ENCODE results near the gene NR2F2. TPM values are rescaled to one million over a fixed set of nuclear protein-coding genes. Genes with fewer than 3 reads are reported as not detected.

NR2F2 gene
- total RNA-seq, 1 donor from 2014 or later: 12.8 TPM

DNA sequence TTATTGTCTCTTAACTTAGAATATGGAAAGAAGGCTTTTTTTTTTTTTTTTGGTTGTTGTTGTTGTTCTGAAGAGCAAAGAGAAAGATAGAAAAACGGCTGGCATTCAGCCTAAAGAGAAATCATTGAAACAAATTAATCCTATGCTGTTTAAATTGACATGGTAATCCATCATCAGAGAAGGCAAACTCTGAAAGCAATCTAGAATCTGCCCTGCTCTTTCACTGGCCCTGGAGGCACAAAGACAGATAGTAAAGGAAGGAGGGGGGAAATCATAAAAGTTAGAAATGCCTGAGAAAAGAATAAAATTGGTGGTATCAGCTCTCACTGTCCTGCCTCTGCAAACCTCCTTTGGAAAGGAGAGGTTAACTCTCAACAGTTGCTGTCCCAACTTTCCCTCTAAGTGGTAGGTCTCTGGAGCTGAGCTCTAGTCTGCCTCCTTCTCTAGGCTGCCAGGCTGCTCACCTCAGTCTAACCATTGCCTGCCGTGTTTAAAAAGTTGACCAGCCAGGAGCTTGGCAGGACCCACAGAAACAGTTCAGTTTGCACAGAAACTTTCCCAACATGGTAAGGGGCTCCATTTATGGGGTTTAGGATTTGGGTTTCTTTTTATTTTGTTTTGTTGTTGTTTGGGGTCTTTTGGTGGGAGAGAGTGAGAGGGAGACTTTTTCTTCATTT, 13.4 kb upstream of the NR2F2 start:
- H3K4me1 ChIP-seq: peaks cover 20% of the 10 kb centered on the region
- H3K27me3 ChIP-seq (ENCODE audit: low read depth): peaks cover 74% of the 10 kb centered on the region
- TF ChIP-seq CTCF (IDR thresholded peaks at IDR 0.05; ENCODE audit: borderline replicate concordance): no peak
- H3K27ac ChIP-seq (replicated peaks): peak overlapping the region; percentile 49
- H3K36me3 ChIP-seq: no peaks in the 10 kb centered on the region
- DNase-seq: no peak
- H3K4me3 ChIP-seq: peak overlapping the region; percentile 22
- H3K9me3 ChIP-seq (replicated peaks): no peaks in the 10 kb centered on the region
- intact Hi-C loops (cut with micrococcal nuclease): no loop called here

DNA sequence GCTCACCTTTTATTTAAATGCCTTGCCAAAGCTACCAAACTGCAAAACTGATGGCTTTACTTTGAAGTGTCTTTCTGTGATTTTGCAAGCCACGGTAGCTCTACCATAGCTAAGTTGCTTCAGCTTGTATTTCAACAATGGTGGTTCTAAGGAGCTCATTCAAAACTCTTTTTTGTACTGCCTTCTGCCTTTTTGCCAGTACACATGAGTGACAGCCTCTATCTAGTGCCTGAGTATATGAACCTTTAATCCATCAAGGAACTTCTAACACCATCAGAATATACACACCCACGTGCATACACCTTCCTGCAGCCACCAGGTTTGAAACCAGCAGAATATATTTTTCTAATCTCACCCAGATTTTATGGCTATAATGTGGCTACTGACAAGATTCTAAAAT, 10.4 kb upstream of the NR2F2 start:
- Histone ChIP-seq H3K4me1 (peaks cover 33% of the 10 kb centered on the region), H3K27ac (replicated peaks) (peak overlapping the region; percentile 96), H3K9me3 (replicated peaks) (no peaks in the 10 kb centered on the region), H3K4me3 (peak overlapping the region; percentile 88), H3K36me3 (no peaks in the 10 kb centered on the region), H3K27me3 (ENCODE audit: low read depth) (peaks cover 98% of the 10 kb centered on the region)
- DNase-seq: no peak
- intact Hi-C loops (cut with micrococcal nuclease): loop anchor here (10.0 kb wide), 1 partner anchor 1065 kb away; no protein-coding TSS in a partner anchor
- TF ChIP-seq CTCF (IDR thresholded peaks at IDR 0.05; ENCODE audit: borderline replicate concordance): no peak

DNA sequence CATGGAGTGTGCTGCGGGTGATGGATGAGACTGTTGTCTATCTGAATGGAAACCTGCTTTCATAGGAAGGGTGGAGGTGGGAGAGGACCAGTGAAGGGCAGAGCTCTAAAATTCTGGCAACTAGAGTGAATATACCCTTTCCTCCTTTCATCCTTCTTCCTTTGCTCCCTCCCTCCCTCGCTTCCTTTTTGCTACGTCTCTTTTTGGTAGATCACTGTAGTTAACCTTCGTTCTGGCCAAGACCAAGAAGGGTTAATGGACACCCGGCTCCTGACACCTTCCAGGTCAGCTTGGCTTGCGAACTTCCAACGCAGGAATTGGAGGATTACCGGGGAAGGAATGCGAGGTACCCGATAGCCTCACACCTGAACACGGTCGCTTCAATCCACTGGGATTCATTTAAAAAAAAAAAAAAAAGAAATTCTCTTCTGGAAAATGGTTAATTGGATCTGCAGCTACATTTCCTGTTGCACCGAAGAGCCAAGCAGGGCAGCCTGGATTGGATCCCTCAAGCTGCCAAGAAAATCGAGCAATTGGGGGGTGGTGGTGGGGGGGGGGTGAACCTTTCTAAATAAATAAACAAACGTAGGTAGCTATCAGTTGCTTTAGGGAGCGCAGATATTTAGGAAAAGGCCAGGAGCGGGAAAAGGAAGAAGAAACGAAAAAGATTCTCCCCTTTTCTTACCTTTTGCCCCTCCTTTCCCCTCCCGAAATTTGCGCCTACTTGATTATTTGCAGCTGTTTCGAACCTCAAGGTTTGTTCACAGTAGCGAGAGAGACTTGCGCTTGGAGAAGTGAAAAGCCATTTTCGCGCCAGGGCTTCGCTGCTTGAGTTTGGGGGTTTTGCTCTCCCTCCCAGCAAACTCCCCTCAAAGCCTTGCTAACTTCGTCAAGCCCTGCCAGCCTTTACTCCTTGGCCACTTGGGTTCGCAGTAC, 9.5 kb upstream of the NR2F2 start:
- no peak for DNase-seq

DNA sequence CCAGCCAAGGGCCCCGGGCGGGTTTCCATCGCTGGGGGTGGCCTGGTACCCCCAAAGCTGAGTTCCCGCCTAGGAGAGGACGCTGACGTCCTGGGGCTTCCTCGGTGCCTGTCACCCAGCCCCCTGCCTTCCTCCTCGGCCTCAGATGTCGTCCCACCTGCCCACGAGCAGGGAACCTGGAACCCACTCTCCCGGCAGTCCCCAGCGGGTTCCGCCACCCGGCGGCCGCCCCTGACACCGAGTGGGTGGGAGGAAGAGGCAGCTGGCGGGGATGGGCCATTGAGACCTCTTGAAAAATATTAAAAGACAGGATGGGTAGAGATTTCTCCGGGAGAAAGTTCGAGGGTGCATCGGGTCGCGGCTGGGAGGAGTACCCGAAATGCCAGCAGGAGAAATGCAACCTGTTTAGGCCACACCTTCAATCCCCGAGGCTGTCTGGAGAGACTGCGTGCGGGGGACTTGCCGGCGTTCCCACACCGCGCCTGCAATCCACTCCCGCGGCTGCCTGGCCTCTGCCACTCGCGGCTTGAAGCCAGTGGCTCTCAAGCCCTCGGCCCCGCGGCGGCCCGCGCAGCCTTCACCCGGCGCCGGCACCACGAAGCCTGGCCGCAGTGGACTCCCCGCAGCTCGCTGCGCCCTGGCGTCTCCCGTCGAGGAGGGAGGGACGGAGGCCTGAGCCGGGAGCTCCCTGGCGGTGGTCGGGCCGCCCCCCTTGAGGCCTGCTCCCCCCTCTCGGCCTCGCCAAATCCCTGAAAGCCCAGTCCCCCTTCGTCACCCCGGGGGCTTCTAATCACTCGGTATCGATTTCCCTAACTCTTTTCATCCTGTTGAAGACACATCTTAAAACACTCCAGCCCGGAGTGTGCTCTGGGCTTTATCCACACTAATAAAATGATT, 8.6 kb upstream of the NR2F2 start:
- TF ChIP-seq CTCF (IDR thresholded peaks at IDR 0.05; ENCODE audit: borderline replicate concordance): peak; percentile 19
- no peaks in the 10 kb centered on the region for H3K9me3 ChIP-seq (replicated peaks)
- peak overlapping the region; percentile 88 for H3K4me3 ChIP-seq
- no peak for DNase-seq
- no peaks in the 10 kb centered on the region for H3K36me3 ChIP-seq
- H3K27me3 ChIP-seq (ENCODE audit: low read depth): peaks cover 100% of the 10 kb centered on the region
- H3K27ac ChIP-seq (replicated peaks): peak overlapping the region; percentile 96
- intact Hi-C loops (cut with micrococcal nuclease): loop anchor here (10.0 kb wide), 1 partner anchor 1067 kb away; no protein-coding TSS in a partner anchor
- H3K4me1 ChIP-seq: peaks cover 44% of the 10 kb centered on the region

More for the DNA sequence above, 9.5 kb upstream of the NR2F2 start:
- Histone ChIP-seq H3K36me3 (no peaks in the 10 kb centered on the region), H3K4me1 (peaks cover 35% of the 10 kb centered on the region), H3K4me3 (peak overlapping the region; percentile 88), H3K27ac (replicated peaks) (peak overlapping the region; percentile 96), H3K27me3 (ENCODE audit: low read depth) (peaks cover 99% of the 10 kb centered on the region), H3K9me3 (replicated peaks) (no peaks in the 10 kb centered on the region)
- TF ChIP-seq CTCF (IDR thresholded peaks at IDR 0.05; ENCODE audit: borderline replicate concordance): no peak
- intact Hi-C loops (cut with micrococcal nuclease): loop anchor here (10.0 kb wide), 1 partner anchor 1066 kb away; no protein-coding TSS in a partner anchor

Measured in left ventricle myocardium inferior (tissue), 1 donor.